NCI-H510A treated with DMSO at 0.1 percent for 48 hours (cell line): Measurements from ENCODE around the gene CPLANE2.
"Not testable (repeated sequence)": the region's sequence is repeated elsewhere in the genome, so short reads cannot be mapped to it uniquely, and the experiment has no call there.

Source experiments
- DNase-seq: peaks from one replicate; lab custom pipeline; 2025; lab: John Stamatoyannopoulos, UW

The CPLANE2 gene

DNA sequence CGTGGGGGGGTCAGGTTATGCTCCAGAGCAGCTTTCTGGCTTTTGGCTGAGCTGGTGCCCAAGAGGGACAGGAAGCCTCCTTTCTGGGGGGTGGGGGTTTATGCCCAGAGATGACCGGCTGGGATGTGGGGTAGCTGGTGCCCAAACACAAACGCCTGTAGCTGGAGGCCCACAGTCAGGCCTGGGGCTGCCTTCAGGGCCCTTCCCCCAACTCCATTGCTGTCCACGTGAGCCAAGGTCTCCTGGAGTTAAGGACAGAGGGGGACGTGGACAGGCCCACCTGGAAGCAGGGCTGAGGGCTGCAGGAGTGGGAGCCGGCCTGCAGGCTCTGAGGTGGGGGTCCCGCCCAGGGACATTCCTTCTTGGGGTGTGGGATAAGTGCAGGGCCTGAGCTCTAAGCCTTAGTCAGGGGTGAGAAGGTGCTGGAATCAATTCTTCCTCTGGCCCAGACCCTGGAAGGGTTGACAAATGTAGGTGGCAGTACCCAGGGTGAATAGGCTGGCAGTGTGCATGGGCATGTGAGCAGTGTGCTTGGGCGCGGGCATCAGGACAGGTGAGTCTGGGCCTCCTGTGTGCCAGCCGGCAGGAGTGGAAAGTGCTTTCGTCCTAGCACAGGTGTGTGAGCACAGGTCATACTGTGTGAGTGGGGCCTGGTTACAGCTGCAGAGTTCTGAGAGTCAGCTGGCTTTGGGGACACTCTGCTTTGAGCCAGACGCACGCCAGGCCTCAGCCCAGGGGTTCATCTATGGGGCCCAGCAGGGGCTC, 6.8 kb downstream of the CPLANE2 start:
- DNase-seq: no peak

DNA sequence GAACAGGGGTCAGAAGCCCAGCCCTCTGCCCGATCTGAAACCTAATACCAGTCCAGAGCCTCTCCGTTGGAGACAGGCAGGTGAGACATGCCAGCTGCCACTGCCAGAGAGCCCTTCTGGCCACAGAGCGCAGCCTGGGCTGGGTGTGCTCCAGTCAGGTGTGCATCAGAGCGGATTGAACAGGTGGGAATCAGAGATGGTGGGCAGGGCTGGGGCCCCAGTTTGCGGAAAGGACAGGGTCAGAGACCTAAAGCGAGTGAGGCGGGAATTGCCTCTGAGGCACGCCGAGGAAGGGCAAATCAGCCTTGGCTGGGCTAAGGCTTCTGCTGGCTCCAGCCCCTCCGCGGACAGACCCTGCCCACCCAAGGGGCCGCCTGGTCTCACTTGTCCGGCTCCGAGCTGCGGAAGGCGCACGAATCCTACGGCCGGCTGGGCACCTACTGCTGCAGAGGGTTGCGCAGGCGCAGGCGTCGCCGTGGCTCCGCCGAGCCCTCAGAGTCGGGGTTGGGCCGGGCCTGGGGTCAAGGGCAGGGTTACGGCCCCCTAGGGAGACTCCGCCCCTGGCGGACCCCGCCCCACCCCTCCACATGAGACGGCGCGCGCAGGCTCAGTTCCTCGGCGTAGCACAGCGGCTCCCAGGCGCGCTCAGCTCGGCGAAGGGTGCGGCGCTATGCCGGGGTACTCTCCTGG, 10.3 kb downstream of the CPLANE2 start:
- peak; percentile 96 for DNase-seq

DNA sequence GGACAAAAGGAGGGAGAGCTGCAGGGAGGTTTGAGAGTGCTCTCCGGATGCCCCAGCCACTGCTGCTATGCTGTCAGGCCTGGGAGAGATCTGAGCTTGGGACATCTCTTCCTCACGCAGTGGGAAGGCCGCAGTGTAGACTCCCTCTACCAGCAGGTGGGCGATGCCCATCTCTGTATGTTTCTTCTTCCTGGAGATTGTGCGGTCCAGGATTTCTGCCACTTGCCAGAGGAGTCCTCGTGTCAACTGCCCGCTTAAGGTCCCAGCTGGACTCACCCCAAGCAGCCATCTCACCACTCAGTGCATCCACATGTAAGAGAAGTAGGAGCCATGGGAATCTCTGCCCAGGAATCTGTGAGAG, 10.9 kb downstream of the CPLANE2 start:
- DNase-seq: no peak

DNA sequence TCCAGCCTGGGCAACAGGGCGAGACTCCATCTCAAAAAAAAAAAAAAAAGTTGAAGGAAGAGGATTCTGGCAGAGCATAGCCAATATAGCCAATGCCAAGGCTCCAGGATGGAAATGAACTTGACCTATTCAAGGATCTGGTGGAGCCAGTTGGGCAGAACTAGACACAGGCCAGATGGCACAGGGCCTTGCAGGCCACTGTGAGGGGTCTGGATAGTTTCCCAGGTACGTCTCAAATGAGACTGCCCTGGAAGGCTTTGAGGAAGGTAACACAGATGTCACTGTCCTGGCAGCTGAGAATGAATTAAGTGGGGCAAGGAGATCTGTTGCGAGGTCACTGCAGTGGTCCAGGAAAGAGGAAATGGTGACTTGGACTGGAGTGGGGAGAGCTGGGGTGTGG, 12.5 kb downstream of the CPLANE2 start:
- no peak for DNase-seq

DNA sequence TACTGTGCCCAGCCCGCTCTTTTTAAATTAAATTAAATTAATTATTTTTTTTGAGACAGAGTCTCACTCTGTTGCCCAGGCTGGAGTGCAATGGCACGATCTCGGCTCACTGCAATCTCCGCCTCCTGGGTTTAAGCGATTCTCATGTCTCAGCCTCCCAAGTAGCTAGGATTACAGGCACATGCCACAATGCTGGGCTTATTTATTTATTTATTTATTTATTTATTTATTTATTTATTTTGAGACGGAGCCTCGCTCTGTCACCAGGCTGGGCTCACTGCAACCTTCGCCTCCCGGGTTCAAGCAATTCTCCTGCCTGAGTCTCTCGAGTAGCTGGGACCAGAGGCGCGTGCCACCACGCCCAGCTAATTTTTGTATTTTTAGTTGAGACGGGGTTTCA, 14.3 kb downstream of the CPLANE2 start:
- not testable (repeated sequence) for DNase-seq

DNA sequence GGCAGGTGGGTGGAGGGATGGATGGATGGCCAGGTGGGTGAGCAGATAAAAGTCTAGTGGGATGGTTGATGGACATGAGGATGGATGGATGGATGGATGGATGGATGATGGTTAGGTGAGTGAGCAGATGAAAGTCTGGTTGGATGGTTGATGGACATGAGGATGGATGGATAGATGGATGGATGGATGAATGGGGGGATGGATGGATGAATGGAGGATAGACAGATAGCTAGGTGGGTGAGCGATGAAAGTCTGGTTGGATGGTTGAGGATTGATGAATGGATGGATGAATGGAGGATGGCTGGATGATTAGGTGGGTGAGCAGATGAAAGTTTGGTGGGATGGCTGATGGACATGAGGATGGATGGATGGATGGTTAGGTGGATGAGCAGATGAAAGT, 15.5 kb downstream of the CPLANE2 start:
- DNase-seq: no peak

DNA sequence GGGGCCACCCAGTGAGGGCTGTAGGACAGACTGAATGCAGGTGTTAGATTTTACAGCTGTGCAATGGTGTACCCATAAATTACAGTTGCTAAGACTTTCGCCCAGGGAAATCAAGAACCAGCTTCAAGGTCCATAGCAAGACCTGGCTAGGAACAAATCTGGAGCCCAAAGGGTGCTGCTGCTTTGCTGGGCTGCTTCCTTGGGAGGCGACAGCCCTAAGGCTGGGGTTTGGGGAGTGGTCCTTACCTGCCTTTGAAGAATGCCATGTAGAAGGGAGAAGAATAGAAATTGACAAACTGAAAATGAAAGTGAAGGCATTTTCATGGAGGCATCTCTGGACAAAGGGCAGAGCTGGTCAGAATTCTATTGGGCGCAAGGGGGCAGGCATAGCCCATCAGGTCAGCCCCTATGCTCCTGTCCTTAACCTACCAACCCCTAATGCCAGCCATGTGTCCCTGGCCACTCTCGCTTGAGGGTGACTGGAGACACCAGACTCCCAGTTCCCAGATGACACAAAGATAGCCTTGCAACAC, 16.9 kb downstream of the CPLANE2 start:
- no peak for DNase-seq

DNA sequence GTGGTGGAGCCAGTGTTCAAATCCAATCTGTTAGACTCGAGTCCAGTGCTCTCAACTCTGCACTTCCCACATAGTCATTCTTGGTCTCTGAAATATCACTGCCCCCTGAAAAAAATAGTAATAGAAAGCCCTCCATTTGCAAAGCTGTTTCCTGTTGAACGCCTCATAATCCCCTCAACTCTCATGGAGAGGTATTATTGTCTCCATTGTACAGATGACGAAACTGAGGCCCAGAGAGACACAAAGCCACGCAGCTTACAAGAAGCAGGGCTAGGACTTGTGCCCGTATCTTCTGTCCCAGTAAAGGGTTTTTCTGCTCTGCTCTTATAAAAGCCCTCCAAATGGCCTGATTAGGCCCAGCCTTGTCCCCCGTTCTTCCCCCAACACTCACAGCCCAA, 18.3 kb downstream of the CPLANE2 start:
- no peak for DNase-seq

DNA sequence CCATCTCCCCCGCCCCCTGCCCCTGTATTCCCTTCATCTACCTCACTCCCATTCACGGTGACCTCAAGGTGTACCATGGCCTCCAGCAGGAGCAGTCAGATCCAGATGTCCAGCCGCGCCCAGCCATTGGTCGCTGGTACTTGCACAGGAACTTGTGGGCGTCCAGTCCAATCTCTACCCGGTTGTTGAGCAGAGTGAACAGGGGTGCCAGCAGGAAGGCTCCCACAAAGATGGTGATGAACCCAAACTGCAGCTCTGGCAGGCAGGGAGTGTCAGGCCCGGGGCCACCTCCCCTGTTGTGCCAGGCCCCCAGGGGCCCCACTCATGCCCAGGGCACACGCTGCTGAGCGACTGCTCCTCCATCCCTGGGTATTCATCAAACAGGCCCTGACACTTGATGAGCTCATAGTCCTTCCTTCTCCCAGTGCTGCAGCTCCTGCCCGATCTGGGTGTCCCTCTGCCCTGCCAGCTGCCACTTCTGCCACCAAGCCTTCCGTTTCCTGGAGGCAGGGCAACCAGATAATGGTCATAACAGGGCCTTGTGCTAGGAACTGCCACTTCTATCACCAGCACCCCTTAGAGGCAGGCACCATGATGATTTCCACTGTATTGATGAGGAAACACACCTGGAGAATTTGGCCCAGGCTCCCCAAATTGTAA, 18.8 kb downstream of the CPLANE2 start:
- DNase-seq: peak; percentile 64

DNA sequence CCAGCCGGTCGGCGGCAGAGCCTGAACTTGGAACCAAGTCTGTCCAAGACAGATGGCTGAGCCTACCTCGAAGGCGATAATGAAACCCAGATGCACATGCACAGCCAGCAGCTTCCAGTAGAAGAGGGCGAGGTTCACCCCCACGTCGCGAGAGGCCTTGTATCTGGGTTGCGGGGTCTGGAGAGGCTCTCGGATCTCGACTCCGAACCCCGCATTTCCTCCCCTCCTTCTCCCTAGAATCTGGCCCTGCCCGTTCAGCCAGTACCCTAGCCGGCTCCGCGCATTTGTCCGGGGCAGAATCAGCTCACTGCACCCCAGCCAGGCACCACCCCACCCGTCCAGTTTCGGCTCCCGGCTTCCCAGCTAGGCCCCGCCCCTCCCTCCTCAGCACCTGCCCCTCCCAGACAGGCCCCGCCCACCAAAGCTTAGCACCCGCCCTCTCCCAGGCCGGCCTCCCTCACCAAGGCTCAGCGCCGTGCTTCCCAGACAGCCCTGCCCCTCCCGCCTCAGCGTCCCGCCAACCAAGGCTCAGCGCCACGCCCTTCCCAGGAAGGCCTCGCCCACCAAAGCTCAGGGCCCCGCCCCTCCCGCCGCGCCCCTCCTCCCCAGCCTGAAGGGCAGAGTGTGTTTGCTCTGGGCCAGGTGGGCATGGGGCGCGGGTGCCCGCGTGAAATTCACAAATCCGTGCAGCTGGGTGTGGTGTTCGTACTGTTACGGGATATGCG, 19.8 kb downstream of the CPLANE2 start:
- no peak for DNase-seq

DNA sequence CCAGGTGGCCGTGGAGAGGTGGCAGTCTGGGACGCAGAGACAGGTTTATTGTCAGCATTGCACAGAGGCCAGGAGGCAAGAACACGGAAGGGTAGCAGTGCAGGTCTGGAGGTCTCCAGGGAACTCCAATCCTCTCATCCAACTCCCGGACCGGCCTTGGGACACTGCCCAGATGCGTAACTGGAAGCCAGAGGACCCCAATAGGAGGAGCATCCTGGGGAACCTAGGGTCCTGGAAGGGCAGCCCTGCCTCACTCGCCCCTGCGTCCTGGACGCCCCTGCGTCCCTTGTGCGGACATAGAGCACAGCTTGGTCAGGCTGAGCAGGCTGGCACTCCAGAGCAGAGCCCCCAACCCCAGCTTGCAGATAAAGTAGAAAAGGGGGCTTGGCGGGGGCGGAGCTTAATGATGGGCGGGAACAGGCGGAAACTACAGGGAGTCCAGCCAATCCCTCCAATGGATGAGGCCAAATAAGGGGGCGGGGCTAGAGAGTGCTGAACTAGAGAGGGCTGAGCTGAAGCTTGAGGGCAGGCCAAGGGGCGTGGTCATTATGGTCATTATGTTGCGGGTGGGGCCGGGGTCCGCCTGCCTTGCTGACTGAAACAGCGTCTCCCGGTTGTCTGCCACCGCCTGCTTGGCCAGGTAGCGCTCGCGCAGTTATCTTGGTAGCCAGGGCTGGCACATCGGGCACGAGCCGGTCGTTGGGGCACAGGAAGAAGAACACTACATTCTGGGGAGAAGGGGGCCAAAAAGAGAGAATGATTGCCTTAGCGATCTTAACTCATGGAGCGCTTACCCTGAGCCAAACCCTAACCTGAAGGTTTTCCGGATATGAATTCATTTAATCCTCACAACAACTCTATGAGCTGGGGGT, 20.9 kb downstream of the CPLANE2 start:
- no peak for DNase-seq

DNA sequence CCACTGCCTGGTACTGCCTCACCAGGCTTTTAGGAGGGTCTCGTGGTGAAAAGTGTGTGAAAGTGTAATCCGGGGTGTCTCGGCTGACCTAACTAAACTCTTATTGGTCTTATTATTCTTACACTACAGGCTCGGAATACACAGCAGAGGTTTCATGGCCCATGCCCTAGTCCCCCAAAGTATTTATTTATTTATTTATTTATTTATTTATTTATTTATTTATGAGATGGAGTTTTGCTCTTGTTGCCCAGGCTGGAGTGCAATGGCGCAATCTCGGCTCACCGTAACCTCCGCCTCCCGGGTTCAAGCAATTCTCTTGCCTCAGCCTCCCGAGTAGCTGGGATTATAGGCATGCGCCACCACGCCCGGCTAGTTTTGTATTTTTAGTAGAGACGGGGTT, 21.7 kb downstream of the CPLANE2 start:
- not testable (repeated sequence) for DNase-seq

DNA sequence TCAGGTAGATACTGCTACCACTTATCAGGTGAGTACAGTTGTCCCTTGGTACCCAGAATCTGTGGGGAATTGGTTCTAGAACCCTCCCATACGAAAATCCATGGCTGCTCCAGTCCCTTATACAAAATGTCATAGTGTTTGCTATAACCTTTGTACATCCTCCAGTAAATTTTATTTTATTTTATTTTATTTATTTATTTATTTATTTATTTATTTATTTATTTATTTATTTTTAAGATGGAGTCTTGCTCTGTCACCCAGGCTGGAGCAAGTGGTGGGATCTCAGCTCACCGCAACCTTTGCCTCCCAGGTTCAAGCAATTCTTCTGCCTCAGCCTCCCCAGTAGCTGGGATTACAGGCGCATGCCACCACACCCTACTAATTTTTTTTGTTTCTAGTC, 23.4 kb downstream of the CPLANE2 start:
- not testable (repeated sequence) for DNase-seq

DNA sequence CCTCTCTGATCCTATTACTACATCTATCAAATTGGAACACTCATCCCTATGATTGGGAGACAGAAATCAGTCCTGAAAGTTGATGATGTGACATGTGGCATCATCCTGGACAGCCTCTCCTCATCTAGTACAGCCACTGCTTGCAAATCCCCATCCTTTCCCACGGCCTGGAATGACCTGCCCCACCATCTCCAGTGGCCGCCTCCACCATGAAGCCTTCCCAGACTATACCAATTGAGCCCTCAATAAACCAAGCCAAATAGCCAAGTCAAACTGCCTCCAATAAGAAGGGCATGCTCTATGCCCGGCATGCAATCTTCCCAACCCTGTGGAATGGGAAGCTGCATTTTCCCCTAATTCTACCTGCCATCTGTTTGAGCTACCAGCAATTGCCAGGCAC, 24.0 kb downstream of the CPLANE2 start:
- DNase-seq: no peak

DNA sequence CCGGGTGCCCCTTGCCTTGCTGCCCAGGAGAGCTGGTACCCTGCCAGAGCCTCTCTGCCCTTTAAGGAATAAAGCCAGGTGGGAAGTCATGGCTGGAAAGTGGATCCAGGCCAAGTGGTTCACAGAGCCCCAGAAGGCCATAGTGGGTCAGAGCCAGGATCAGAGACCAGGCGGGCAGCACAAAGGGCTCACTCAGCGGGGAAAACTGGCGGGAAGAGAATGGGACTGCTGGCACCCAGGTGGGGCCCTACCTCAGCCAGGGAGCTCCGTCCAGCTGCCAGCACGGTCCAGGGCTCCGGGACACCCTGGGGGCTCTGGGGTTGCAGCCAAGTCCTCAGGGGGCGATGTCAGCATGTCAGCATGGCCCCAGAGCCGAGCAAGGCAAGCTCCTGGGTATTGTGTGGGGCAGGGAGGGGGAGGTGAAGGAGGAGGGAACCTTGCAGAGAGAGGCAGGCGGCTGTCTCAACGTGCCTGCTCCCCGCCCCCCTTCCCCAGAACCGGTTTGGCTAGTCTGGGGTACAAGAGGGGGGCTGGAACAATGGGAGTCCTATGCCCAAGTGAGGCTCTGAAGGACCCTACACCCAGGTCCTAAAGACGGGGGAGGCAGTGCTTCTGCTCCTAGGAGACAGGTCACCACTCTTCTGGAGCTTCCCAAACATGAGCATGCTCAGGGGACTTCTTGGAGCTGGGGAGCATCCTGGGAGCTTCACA, 24.6 kb downstream of the CPLANE2 start, which contains the start of gene ARHGEF19:
TSS of gene ARHGEF19 (minus strand) at position 402 of the 711 bp plus-strand sequence. CDS start 3,598 bp downstream, outside the sequence.
- DNase-seq: peak; percentile 98

DNA sequence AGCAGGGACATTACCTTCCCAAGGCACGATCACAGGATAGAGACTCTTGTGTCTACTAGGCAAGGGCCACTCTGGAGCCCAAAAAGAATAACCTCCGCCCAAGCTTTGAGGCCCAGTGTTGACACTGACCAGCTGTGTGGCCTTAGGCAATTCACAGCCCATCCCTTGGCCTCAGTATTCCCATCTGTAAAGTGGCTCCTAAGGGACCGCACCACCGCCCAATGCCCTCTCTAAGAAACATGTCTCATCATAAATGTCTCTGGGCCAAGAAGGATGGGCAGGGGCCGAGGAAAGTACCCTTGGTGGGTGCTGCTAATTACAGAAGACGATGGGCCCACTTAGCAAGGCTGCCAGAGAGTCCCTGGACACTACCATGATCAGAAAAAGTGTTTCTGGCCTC, 25.2 kb downstream of the CPLANE2 start:
- no peak for DNase-seq

DNA sequence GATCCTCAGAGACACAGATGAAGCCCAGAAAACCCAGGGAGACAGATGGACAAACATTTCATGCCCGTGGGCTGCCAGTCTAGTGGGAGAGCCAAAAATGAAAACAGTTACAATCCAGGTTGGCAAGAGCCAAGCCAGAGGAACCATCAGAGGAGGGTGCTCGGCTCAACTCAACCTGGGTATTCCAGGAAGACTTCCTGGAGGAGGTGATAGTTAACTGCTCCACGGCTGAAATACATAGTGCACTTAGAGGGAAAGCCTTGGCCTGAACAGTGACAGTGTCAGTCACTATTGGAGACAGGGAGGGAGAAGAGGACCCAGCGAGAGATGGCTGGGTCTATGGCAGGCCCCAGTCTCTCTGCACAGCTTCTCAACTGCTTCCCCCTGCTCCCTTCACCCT, 26.4 kb downstream of the CPLANE2 start:
- DNase-seq: no peak

DNA sequence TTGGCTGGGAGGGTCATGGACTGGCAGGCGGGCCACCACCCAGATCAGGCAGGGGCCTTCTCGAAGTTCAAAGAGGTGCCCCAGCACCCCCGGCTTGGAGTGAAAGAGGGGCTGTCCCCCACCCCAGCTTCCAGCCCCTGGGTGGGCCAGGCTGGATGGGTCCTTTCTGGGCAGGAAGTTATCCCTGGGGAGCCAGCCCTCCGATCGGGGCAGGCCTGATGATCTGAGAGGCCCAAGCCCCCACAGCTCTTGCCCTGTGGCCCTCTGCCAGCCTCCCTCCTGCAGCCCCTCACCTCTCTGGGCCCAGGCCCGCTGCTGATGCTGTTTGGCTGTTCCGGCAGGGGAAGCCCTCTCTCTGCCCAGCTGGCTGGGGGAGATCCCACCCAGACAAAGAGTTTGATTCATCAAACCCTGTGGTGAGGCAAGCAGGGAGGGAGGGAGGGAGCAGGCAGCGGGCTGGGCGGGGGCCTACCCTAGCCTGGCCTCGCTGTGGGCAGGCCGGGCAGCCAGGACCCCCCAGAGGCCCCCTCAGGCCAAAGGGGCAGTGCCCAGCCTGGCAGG, 27.1 kb downstream of the CPLANE2 start:
- no peak for DNase-seq

DNA sequence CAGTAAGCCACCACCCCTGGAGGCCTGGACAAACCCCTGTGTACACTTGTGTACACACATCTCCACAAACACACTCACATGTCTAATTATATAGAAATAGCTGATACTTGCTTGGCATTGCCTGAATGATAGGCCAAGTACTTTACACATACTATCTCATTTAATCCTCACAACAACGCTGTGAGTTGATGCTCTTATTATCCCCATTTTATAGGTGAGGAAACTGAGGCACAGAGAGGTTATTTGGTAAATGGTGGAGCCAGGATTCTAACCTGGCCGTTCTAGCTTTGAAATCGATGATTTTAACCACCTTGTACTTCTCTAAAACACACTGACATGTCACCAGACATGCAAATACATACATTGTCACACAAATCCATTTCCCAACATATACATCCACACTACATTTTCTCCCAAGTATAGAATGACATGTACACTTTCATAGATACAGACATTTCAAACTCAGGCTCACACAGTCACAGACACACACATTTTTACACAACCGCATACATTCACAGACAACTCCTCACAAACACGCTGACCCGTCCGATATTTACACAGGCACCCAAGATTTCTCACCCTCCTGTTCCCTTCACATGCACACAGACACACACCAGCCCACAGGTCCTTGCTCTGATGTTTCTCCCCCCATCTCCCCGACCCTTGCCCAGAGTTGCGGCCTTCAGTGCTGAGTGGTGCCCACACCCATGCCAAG, 27.7 kb downstream of the CPLANE2 start:
- no peak for DNase-seq
